ENCODE data around the gene CLDN16. TPM values are rescaled to one million over a fixed set of nuclear protein-coding genes. Genes with fewer than 3 reads are reported as not detected.

The CLDN16 gene
- total RNA-seq, 2 donors from 2014 or later: not detected

GRCh38 chr3:190368881-190369280, 19.1 kb upstream of the CLDN16 start:
- Histone ChIP-seq H3K27me3 (replicated peaks; ENCODE audit: insufficient read depth) (no peaks in the 10 kb centered on the region), H3K36me3 (no peaks in the 10 kb centered on the region), H3K4me1 (ENCODE audit: control insufficient read depth in 1 of 2, low read depth in 2 of 2) (no peaks in the 10 kb centered on the region), H3K9me3 (no peaks in the 10 kb centered on the region), H3K4me3 (no peak overlapping the region), H3K27ac (no peak overlapping the region)
- ATAC-seq (ENCODE audit: insufficient number of reproducible peaks, low FRiP score, low read depth) (no peak), DNase-seq (ENCODE audit: low spot score) (no peak)
- TF ChIP-seq CTCF (IDR thresholded peaks at IDR 0.05): no peak

DNA sequence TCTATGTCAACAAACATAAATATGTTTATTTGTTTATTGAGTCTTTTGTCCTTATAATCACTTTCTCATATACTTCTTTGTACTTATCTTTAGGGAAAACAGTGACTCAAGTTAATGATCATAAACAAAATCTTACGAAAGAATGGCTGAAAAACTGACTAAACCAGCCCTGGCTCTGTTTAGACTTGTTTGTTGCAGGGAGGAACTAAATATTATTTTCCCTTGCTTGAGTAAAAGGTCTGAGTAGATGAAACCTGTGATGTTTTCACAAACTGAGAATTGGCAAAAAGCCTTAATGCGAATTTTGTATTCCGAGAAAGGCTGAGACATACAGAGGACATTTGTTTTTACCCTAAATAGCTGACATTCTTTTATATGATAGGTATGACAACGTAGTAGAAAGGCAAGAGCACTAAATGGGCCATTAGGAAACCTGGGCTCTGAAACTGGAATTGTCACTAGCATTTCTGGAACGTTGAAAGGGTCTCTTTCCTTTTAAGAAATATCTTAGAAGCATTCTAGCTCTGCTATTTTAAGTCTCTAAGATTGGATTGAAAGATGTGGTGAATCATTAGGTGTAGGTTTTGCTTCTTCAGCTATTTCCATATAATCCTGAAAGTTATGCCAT, 18.2 kb upstream of the CLDN16 start:
- no peak for TF ChIP-seq CTCF (IDR thresholded peaks at IDR 0.05)
- DNase-seq (ENCODE audit: low spot score) (no peak), ATAC-seq (ENCODE audit: insufficient number of reproducible peaks, low FRiP score, low read depth) (no peak)
- Histone ChIP-seq H3K27ac (no peak overlapping the region), H3K4me1 (ENCODE audit: control insufficient read depth in 1 of 2, low read depth in 2 of 2) (no peaks in the 10 kb centered on the region), H3K4me3 (no peak overlapping the region), H3K36me3 (no peaks in the 10 kb centered on the region), H3K9me3 (no peaks in the 10 kb centered on the region), H3K27me3 (replicated peaks; ENCODE audit: insufficient read depth) (no peaks in the 10 kb centered on the region)

DNA sequence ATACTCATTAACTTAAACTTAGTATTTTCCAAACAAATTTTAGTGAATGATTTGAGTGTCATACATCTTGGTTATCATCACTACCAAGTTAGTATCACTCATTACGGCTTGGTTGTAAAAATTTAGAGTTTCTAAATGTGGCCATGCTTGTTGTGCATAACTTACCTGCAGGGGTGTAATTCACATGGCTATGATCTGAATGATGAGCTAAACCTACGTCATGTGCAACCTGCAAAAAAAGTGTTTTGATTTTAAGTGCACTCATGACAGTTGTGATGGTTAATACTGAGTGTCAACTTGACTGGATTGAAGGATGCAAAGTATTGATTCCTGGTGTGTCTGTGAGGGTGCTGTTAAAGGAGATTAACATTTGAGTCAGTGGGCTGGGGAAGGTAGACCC, 17.6 kb upstream of the CLDN16 start:
- ATAC-seq (ENCODE audit: insufficient number of reproducible peaks, low FRiP score, low read depth) (no peak), DNase-seq (ENCODE audit: low spot score) (no peak)
- Histone ChIP-seq H3K27ac (no peak overlapping the region), H3K9me3 (no peaks in the 10 kb centered on the region), H3K4me3 (no peak overlapping the region), H3K4me1 (ENCODE audit: control insufficient read depth in 1 of 2, low read depth in 2 of 2) (no peaks in the 10 kb centered on the region), H3K27me3 (replicated peaks; ENCODE audit: insufficient read depth) (no peaks in the 10 kb centered on the region), H3K36me3 (no peaks in the 10 kb centered on the region)
- TF ChIP-seq CTCF (IDR thresholded peaks at IDR 0.05): no peak

DNA sequence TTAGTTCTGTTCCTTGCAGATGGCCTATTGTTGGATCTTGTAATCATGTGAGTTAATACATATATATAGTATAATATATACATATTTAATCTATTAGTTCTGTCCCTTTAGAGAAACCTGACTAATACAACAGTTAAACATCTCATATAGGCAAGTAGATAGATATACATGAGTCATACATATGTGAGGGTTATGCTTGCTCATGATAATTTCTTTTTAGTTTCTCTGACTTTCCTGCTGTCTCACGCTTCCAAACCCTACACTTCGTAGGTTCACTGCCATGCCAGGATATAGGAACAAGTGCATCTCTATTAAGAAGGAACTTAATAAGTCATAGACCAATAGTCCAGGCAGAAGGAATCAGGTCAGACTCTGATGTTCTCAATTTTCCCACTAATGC, 16.8 kb upstream of the CLDN16 start:
- Histone ChIP-seq H3K36me3 (no peaks in the 10 kb centered on the region), H3K4me3 (no peak overlapping the region), H3K27me3 (replicated peaks; ENCODE audit: insufficient read depth) (no peaks in the 10 kb centered on the region), H3K27ac (no peak overlapping the region), H3K4me1 (ENCODE audit: control insufficient read depth in 1 of 2, low read depth in 2 of 2) (no peaks in the 10 kb centered on the region), H3K9me3 (no peaks in the 10 kb centered on the region)
- no peak for TF ChIP-seq CTCF (IDR thresholded peaks at IDR 0.05)
- no peak for DNase-seq (ENCODE audit: low spot score)
- no peak for ATAC-seq (ENCODE audit: insufficient number of reproducible peaks, low FRiP score, low read depth)

- Histone ChIP-seq H3K9me3 (no peaks in the 10 kb centered on the region), H3K27ac (no peak overlapping the region), H3K4me3 (no peak overlapping the region), H3K36me3 (no peaks in the 10 kb centered on the region), H3K4me1 (ENCODE audit: control insufficient read depth in 1 of 2, low read depth in 2 of 2) (peaks cover 0 to 7% of the 10 kb centered on the region in 2 donors), H3K27me3 (replicated peaks; ENCODE audit: insufficient read depth) (no peaks in the 10 kb centered on the region)
- no peak for TF ChIP-seq CTCF (IDR thresholded peaks at IDR 0.05)
- no peak for DNase-seq (ENCODE audit: low spot score)
- no peak for ATAC-seq (ENCODE audit: insufficient number of reproducible peaks, low FRiP score, low read depth)
Measured at GRCh38 chr3:190375246-190375645, 12.7 kb upstream of the CLDN16 start.
